Left lung (tissue), 10 donors: ENCODE results near the gene EXOC3L4. TPM values are rescaled to one million over a fixed set of nuclear protein-coding genes. Genes with fewer than 3 reads are reported as not detected.

Source experiments
- ATAC-seq: fragments of 200-7000 bp; cut with Tn5 transposase; one replicate; pipeline ENCODE4 v1.9.1; 2020; ENCODE audit warnings: moderate library complexity
- DNase-seq, 4 donors: peaks; one replicate each; pipeline ENCODE4 v3.0.0-alpha.2; 2013 to 2020
- H3K27ac ChIP-seq, 2 donors: fragments of 200-600 bp; sonication (generic) in 1 of 2; one replicate each; pipeline versions ENCODE4 v1.5.0 to v1.8.0; 2020 to 2021
- H3K27me3 ChIP-seq, 2 donors: fragments of 200-600 bp; sonication (generic) in 1 of 2; one replicate each; pipeline versions ENCODE4 v1.5.0 to v1.8.0; 2020 to 2021
- H3K36me3 ChIP-seq, 2 donors: fragments of 200-600 bp; sonication (generic) in 1 of 2; one replicate each; pipeline versions ENCODE4 v1.5.0 to v1.8.0; 2020 to 2021
- H3K4me1 ChIP-seq, 2 donors: fragments of 200-600 bp; one replicate each; pipeline ENCODE4 v1.8.0; 2021
- H3K4me3 ChIP-seq, 2 donors: fragments of 200-600 bp; sonication (generic) in 1 of 2; one replicate each; pipeline versions ENCODE4 v1.5.0 to v1.8.0; 2020 to 2021; ENCODE audit warnings: mild to moderate bottlenecking in 1 of 2
- H3K9me3 ChIP-seq, 2 donors: fragments of 200-600 bp; sonication (generic) in 1 of 2; one replicate each; pipeline versions ENCODE4 v1.5.0 to v1.8.0; 2020 to 2021
- intact Hi-C, 2 donors: fragments of 100-400 bp; cut with DNase I; formaldehyde crosslinking; loops; one replicate each; pipeline versions ENCODE4 v1.11.2 to v1.14.2; 2022
- polyA plus RNA-seq, 6 donors: library from polyadenylated mRNA; unstranded; fragments of 120-200 nt; gene quantifications; one replicate each; pipeline ENCODE4 v1.2.1, GENCODE V29; 2013; ENCODE audit not compliant: insufficient read length in 6 of 6
- total RNA-seq, 2 donors: library from RNA; stranded (reverse); fragmentation: NEBNext Ultra II Directional; extraction: Animal tissue kit (Norgen Biotek cat#: 25700); gene quantifications; one replicate each; pipeline ENCODE4 v1.2.1, GENCODE V29; 2021
- TF ChIP-seq, protein P1 (sequence below), 2 donors: fragments of 200-600 bp; sonication (generic) in 1 of 2; IDR thresholded peaks; one replicate each; pipeline versions ENCODE4 v1.5.0 to v1.8.0; 2021; ENCODE audit warnings: antibody characterized with exemption in 2 of 2
- donor health status: DM: no; HTN: yes; CAD: no.
- donor health status: DM: no; HTN: no; CAD: no.

EXOC3L4 gene
- total and polyA plus RNA-seq, 8 donors, result 1.9 to 6.2 (median 3.7) TPM

GRCh38 chr14:103142721-103143302 lies 48.3 kb downstream of the EXOC3L4 start:
- H3K27me3 ChIP-seq, result peaks cover 0 to 49% of the 10 kb centered on the region in 2 donors
- H3K27ac ChIP-seq, result no peak overlapping the region
- intact Hi-C loops, result no loop called here
- ATAC-seq (no peak), DNase-seq (no peak)
- H3K4me1 ChIP-seq, result peaks cover 0 to 19% of the 10 kb centered on the region in 2 donors
- no peak overlapping the region for H3K4me3 ChIP-seq
- no peaks in the 10 kb centered on the region for H3K36me3 ChIP-seq
- H3K9me3 ChIP-seq, result no peaks in the 10 kb centered on the region
- TF ChIP-seq, protein P1, sequence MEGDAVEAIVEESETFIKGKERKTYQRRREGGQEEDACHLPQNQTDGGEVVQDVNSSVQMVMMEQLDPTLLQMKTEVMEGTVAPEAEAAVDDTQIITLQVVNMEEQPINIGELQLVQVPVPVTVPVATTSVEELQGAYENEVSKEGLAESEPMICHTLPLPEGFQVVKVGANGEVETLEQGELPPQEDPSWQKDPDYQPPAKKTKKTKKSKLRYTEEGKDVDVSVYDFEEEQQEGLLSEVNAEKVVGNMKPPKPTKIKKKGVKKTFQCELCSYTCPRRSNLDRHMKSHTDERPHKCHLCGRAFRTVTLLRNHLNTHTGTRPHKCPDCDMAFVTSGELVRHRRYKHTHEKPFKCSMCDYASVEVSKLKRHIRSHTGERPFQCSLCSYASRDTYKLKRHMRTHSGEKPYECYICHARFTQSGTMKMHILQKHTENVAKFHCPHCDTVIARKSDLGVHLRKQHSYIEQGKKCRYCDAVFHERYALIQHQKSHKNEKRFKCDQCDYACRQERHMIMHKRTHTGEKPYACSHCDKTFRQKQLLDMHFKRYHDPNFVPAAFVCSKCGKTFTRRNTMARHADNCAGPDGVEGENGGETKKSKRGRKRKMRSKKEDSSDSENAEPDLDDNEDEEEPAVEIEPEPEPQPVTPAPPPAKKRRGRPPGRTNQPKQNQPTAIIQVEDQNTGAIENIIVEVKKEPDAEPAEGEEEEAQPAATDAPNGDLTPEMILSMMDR (IDR thresholded peaks at IDR 0.05), result no peak

DNA sequence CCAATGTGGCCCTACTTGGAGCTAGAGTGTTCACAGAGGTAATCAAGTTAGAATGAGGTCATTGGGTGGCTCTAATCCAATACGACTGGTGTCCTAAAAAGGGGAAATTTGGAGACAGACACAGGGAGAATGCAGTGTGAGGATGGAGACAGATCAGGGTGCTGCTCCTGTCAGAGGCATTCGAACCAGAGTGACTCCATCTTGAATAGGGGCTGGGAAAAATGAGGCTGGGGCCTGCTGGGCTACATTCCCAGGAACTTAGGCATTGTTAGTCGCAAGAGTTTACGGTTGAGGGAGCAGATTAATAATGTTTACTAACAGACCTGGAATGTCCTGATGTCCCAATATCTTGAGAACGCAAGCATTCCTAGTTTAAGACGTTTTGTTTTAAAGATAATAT lies 49.0 kb downstream of the EXOC3L4 start:
- Histone ChIP-seq H3K36me3 (no peaks in the 10 kb centered on the region), H3K9me3 (no peaks in the 10 kb centered on the region), H3K4me3 (no peak overlapping the region), H3K27me3 (peaks cover 0 to 42% of the 10 kb centered on the region in 2 donors), H3K4me1 (peaks cover 0 to 12% of the 10 kb centered on the region in 2 donors), H3K27ac (no peak overlapping the region)
- intact Hi-C loops, result no loop called here
- no peak for ATAC-seq
- TF ChIP-seq, protein P1 (IDR thresholded peaks at IDR 0.05), result no peak
- no peak for DNase-seq

- intact Hi-C loops, result no loop called here
- no peak for DNase-seq
- Histone ChIP-seq H3K27ac (no peak overlapping the region), H3K4me3 (no peak overlapping the region), H3K36me3 (no peaks in the 10 kb centered on the region), H3K27me3 (peaks cover 0 to 36% of the 10 kb centered on the region in 2 donors), H3K9me3 (no peaks in the 10 kb centered on the region), H3K4me1 (peaks cover 0 to 6% of the 10 kb centered on the region in 2 donors)
- ATAC-seq, result no peak
- TF ChIP-seq, protein P1 (IDR thresholded peaks at IDR 0.05), result no peak
Measured at GRCh38 chr14:103144085-103144484, 49.6 kb downstream of the EXOC3L4 start.

DNA sequence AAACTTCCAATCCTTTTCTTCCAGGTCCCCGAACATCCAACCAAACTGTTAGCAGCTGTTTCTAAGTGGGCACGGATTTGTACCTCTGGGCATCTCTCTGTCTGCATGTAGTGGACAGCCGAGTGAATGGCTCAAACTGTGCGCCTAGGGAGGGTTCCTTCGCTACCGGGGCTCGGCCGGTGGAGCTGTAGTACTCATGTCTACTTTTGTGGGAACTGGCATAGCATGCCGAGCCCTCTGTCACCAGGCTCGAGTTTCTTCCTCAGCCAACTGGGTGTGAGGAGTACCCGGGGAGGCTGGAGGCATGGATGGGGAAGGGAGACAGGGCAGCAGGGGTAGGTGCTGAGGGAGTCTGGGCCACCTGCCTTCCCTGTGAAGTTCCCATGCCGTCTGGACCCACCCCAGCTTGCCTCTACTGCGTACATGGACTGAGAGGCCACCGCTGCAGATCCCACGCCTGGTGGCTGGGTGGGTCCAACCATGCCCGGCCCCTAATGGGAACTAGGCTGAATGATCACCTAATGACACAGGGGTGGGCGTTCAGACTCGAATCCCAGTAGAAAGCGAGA lies 51.7 kb downstream of the EXOC3L4 start:
- H3K27ac ChIP-seq, result no peak overlapping the region
- H3K4me1 ChIP-seq, result no peaks in the 10 kb centered on the region
- ATAC-seq (no peak), DNase-seq (peak in 1 of 4 donors; percentile 62)
- intact Hi-C loops, result no loop called here
- TF ChIP-seq, protein P1 (IDR thresholded peaks at IDR 0.05), result no peak
- no peak overlapping the region for H3K4me3 ChIP-seq
- no peaks in the 10 kb centered on the region for H3K9me3 ChIP-seq
- H3K27me3 ChIP-seq, result peaks cover 0 to 23% of the 10 kb centered on the region in 2 donors
- no peaks in the 10 kb centered on the region for H3K36me3 ChIP-seq

- TF ChIP-seq, protein P1 (IDR thresholded peaks at IDR 0.05), result no peak
- H3K4me1 ChIP-seq, result no peaks in the 10 kb centered on the region
- peak in 1 of 4 donors; percentile 43 for DNase-seq
- intact Hi-C loops, result no loop called here
- no peak overlapping the region for H3K27ac ChIP-seq
- no peak for ATAC-seq
- H3K27me3 ChIP-seq, result no peaks in the 10 kb centered on the region
- H3K4me3 ChIP-seq, result no peak overlapping the region
- H3K9me3 ChIP-seq, result no peaks in the 10 kb centered on the region
- no peaks in the 10 kb centered on the region for H3K36me3 ChIP-seq
Measured at GRCh38 chr14:103149351-103150237, 55.1 kb downstream of the EXOC3L4 start.
